T-helper 1 cell (primary cell): ENCODE measurements around the gene NLRP7.
"Not testable (repeated sequence)": the region's sequence is repeated elsewhere in the genome, so short reads cannot be mapped to it uniquely, and the experiment has no call there.

Source experiments
- DNase-seq, 5 donors: peaks; one replicate each; pipeline ENCODE4 v3.0.0-alpha.2; 2012 to 2020
- total RNA-seq, 4 donors: gene quantifications; one replicate each; lab custom pipeline; 2026; lab: John Stamatoyannopoulos, UW

Gene NLRP7
- 0 reads per million in 4 donors for total RNA-seq

DNA sequence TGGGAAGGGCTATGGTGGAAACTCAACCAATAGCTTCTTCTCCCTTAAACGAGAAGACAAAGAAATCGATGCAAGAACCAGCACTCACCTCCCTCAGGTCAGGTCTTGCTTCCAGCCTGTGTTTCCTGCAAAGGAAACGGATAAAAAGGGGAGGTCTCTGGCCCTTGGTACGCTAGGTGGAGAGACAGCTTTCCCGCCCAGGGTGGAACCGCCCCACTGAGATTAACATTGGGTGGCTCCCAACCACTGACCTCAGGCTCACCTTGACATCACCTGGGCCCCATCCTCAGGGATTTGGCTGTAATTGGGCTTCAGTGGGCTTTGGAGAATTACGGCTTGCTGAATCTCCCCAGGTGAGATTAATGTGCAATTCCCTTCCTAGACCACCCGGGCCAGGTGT lies at the start of gene NLRP7:
TSS of gene NLRP7 (minus strand) at position 150 of the 400 bp plus-strand sequence.
- no peak for DNase-seq

DNA sequence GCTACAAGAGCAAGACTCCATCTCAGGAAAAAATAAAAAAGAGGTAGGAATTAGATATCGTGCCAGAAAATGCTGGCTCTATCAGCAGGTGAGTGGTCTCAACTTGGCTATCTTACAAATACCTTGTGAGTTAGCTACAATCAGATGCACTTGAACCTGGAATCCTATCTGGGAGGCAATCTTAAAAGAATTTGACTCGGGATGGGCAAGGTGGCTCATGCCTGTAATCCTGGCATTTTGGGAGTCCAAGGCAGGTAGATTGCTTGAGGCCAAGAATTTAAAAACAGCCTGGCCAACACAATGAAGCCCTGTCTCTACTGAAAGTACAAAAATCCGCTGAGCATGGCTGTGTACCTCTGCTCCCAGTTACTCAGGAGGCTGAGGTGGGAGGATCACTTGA lies 48.2 kb upstream of the NLRP7 start:
- no peak for DNase-seq

DNA sequence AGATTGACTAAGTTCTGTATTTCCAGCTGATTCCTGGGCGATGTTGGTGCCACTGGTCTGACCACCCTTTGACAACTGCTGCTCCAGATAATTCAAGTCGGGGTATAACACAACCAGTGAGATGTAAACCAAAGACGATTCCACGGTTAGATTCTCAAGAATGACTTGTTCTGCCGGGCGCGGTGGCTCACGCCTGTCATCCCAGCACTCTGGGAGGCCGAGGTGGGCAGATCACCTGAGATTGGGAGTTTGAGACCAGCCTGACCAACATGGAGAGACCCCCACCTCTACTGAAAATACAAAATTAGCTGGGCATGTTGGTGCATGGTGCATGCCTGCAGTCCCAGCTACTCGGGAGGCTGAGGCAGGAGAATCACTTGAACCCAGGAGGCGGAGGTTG lies 42.2 kb upstream of the NLRP7 start:
- not testable (repeated sequence) for DNase-seq

DNA sequence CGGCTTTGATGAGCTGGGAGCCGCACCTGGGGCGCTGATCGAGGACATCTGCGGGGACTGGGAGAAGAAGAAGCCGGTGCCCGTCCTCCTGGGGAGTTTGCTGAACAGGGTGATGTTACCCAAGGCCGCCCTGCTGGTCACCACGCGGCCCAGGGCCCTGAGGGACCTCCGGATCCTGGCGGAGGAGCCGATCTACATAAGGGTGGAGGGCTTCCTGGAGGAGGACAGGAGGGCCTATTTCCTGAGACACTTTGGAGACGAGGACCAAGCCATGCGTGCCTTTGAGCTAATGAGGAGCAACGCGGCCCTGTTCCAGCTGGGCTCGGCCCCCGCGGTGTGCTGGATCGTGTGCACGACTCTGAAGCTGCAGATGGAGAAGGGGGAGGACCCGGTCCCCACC lies 35.2 kb upstream of the NLRP7 start:
- not testable (repeated sequence) for DNase-seq

DNA sequence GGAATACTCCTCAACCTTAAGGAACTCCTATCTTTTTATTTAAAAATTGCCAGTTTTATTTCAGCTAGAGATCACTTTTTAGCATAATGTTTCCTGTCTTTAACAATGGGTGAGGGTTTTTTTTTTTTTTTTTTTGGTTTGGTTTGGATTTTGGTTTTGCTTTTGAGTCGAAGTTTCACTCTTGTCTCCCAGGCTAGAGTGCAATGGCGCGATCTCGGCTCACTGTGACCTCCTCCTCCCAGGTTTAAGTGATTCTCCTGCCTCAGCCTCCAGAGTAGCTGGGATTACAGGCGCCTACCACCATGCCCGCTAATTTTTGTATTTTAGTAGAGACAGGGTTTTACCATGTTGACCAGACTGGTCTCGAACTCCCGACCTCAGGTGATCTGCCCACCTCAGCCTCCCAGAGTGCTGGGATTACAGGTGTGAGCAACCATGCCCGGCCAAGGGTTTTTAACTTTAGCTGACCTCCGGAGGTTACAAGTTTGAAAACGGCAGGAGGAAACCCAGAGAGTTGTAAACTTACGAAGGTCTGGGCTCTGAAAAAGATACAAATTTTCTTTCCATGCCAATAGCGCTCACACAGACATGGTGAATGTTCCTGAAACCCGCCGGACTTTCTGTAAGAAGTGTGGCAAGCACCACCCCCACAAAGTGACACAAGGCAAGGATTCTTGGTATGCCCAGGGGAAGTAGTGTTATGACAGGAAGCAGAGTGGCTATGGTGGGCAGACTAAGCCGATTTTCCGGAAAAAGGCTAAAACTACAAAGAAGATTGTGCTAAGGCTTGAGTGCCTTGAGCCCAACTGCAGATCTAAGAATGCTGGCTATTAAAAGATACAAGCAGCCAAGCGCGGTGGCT lies 26.1 kb upstream of the NLRP7 start:
- peak in 1 of 5 donors; percentile 68 for DNase-seq

DNA sequence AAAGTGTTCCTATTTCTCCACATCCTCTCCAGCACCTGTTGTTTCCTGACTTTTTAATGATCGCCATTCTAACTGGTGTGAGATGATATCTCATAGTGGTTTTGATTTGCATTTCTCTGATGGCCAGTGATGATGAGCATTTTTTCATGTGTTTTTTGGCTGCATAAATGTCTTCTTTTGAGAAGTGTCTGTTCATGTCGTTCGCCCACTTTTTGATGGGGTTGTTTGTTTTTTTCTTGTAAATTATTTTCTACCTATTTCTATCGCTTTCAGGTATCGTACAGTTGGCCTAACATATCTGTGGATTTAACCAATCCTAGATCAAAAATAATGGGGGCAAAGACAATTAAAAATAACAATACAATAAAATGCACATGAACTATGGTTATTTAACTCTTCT lies 24.1 kb upstream of the NLRP7 start:
- not testable (repeated sequence) for DNase-seq

DNA sequence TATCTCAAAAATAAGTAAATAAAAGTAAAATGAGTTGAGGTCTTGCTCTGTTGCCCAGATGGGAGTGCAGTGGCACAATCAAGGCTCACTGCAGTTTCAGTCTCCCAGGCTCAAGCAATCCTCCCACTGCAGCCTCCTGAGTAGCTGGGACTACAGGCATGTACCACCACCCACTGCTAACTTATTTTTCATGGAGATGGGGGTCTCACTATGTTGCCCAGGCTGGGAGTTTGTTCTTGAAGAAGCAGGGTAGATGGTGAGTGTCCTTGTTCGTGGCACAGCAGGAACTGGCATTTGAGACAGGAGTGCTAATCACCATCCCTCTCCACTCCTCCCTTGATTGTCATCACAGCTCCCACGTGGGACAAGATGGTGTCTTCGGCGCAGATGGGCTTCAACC lies 22.3 kb upstream of the NLRP7 start:
- no peak for DNase-seq

DNA sequence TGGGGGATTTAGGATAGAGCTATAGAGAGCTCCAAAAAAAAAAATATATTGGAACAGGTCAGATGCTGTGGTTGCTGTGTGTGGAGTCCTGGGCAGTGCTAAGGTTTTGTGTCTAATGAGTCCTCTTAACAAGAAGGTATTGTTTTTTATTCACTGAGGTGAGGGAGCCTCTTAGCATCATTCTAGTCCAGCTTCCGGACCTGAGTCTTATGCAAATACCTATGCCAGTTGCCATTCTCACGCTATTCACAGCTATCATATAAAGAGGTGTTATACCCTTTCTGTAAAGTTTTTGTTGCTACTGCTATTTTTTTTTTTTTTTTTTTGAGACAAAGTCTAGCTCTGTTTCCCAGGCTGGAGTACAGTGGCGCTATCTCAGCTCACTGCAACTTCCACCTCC lies 20.3 kb upstream of the NLRP7 start:
- DNase-seq: no peak

DNA sequence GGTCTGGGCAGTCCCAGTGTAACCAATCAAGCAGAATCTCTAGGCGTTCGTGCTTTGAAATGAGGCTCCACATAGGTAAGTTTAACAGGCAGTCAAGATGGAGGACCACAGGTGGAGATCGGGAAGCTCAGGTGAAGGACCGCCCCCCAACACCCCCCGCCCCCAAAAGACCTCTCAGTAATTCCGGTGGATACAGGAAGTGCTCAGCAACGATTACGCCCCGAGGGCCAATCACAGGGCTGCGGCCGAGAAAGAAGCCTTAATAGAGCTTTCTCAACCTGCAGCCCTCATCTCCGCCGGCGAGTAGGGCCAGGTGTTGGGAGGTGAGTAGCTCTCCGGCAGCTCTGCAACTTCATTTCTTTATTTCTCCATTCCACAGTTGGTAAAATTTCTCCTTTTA lies 17.7 kb upstream of the NLRP7 start:
- DNase-seq: not testable (repeated sequence)

DNA sequence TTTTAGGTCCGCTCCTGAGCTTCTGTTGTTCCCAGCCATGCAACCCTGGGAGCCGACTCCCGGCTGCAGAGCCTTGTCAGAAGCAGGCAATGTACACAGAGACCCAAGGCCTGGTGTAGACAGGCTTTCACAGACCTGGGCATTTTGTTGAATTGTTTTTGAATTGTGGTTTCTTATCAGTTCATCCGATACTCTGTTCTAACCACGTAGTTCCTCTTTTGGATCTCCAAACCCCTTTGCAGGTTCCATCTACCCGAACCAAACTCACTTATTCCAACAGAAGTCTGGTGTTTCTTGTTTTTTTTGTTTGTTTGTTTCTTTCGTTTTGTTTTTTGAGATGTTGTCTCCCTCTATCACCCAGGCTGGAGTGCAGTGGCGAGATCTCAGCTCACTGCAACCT lies 12.5 kb upstream of the NLRP7 start:
- peak in 1 of 5 donors; percentile 45 for DNase-seq

DNA sequence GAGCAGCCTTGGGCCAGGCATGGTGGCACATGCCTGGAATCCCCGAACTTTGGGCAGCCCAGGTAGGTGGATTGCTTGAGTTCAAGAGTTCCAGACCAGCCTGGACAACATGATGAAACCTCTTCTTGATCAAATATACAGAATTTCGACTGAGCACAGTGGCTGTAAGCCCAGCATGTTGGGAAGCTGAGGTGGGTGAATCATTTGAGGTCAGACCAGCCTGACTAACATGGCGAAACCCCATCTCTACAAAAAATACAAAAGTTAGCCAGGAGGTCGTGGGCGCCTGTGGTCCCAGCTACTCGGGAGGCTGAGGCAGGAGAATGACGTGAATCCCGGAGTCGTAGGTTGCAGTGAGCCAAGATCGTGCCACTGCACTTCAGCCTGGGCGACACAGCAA lies 8.0 kb upstream of the NLRP7 start:
- no peak for DNase-seq

DNA sequence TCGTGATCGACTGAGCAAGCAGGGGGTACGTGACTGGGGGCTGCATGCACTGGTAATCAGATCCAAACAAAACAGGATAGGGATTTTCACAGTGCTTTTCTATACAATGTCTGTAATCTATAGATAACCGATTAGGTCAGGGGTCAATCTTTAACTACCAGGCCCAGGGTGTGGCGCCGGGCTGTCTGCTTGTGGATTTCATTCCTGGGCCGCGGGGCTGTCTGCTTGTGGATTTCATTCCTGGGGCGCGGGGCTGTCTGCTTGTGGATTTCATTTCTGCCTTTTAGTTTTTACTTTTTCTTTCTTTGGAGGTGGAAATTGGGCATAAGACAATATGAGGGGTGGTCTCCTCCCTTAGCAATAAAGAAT lies 6.0 kb upstream of the NLRP7 start:
- not testable (repeated sequence) for DNase-seq

DNA sequence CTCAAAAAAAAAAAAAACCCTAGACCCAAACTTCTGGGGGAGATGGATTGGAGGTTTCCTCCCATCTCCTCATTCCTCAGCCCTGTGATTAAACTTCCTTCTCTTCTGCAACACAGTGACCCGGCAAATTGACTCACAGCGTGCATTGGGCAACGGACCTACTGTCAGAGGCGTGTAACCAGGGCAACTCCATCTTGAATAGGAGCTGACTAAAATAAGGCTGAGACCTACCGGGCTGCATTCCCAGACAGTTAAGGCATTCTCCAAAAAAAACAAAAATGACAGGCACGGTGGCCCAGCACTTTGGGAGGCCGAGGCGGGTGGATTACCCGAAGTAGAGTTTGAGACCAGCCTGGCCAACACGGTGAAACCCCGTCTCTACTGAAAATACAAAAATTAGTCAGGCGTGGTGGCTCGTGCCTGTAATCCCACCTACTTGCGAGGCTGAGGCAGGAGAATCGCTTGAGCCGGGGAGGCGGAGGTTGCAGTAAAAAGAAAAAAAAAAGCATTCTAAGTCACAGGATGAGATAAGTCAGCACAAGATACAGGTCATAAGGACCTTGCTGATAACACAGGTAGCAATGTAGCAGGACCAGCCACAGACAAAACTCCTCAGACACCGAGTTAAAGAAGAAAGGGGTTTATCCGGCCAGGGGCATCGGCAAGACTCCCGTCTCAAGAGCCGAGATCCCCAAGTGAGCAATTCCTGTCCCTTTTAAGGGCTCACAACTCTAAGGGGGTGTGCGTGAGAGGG lies 5.4 kb upstream of the NLRP7 start:
- DNase-seq: no peak

DNA sequence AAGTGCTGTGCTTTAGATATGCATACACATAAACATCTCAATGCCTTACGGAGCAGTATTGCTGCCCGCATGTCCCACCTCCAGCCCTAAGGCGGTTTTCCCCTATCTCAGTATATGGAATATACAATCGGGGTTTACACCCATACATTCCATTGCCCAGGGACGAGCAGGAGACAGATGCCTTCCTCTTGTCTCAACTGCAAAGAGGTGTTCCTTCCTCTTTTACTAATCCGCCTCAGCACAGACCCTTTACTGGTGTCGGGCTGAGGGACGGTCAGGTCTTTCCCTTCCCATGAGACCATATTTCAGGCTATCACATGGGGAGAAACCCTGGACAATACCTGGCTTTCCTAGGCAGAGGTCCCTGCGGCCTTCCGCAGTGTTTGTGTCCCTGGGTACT lies 3.2 kb upstream of the NLRP7 start:
- DNase-seq: not testable (repeated sequence)

DNA sequence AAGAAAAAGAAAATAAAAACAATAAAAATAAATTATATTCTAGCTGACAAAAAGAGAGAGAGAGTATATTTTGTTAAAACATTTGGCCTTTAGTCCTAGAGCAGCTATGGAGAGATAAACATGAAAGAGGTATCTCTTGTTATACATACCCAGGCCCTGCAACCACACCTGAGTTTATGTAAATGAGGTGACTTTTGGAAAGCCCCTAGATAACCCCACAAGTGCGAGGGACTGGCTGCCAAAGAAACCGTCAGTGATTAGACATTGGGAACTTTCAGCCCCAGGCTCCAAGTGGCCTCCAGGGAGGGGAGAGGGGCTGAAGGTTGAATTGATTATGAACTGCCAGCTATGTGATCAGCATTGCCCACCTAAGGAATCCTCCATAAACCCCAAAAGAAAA lies 2.1 kb upstream of the NLRP7 start:
- no peak for DNase-seq

DNA sequence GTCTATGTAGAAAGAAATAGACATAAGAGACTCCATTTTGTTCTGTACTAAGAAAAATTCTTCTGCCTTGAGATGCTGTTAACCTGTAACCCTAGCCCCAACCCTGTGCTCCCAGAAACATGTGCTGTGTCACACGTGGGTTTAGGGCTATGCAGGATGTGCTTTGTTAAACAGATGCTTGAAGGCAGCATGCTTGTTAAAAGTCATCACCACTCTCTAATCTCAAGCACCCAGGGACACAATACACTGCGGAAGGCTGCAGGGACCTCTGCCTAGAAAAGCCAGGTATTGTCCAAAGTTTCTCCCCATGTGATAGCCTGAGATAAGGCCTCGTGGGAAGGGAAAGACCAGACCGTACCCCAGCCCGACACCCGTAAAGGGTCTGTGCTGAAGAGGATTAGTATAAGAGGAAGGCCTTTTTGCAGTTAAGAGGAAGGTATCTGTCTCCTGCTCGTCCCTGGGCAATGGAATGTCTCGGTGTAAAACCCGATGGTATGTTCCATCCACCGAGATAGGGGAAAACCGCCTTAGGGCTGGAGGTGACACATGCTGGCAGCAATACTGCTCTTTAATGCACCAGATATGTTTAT lies 3.5 kb downstream of the NLRP7 start:
- not testable (repeated sequence) for DNase-seq

DNA sequence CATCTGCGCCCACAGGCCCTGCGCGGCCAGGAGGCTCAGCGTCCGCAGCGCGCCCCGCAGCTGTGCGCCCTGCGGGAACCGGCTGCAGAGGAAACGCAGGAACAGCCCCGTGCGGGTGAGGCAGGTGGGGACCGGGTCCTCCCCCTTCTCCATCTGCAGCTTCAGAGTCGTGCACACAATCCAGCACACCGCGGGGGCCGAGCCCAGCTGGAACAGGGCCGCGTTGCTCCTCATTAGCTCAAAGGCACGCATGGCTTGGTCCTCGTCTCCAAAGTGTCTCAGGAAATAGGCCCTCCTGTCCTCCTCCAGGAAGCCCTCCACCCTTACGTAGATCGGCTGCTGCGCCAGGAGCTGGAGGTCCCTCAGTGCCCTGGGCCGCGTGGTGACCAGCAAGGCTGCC lies 7.8 kb downstream of the NLRP7 start:
- not testable (repeated sequence) for DNase-seq

DNA sequence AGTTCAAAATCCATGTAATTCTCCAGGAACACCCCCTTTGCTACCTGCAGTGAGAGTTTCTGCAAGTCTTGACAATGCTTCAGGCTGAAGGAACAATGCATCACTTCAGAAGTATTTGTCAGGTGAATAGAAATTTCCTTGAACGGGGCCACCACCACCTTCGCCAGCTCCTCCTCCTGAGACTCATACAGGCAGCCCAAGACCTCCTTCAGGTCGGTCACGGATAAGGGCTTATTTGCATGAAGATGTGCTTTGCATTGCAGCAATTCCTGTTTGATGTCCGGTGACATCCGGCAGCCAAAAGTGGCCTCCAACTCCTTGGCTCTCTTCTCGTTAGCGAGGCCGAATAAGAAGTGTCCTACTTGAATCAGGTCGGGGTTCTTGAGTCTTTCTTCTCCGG lies 8.4 kb downstream of the NLRP7 start:
- DNase-seq: no peak

DNA sequence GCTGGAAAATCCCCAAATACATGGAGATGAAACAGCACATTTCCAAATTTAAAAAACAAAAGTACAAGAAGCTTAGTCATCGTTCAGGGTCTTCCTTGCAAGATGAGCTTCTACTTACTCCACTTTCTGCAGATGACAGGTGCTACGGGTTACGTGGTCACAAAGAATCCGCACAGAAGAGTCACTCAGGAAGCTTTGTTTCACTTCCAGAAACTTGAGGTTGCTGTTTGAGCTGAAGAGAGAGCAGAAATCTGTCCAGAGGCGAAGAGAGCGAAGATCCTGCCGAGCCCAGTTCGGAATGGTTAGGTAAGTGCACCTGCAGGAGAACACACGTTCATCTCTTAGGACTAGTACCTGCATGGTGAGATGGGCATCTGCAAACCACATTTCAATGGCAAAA lies 9.4 kb downstream of the NLRP7 start:
- DNase-seq: peak in 1 of 5 donors; percentile 76

DNA sequence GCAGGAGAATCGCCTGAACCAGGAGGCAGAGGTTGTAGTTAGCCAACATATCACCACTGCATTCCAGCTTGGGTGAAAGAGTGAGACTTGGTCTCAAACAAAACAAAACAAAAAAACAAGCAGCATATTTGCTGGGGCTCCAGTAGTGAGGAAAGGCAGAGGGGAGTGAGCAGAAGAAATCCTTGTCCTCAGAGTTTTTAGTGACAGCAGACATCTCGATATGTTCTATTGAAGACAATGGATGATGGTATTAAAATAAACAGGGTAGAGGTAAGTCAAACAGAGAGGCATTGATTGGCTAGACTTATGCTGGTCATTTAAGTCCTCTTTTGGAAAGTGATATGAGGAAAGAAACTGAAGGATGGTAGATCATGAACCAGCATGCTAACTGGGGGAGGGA lies 19.0 kb downstream of the NLRP7 start:
- DNase-seq: no peak

DNA sequence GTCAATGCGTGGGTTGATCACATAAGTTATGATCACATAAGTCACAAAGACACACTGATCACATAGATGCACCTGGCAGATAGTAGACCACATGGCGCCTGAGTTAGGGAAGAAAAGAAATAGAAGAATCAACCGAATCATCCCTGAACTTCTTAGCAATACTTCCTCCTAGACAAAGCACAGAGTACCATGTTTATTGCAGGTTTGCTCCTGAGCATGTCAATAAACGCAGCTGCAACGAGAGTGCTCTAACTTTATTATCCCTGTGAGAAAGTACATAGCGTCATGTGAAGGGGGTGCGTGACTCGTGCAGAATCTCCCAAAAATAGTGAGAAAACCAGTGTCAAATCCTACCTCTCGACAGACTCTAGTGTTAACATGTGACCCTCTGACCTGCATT lies 24.1 kb downstream of the NLRP7 start:
- no peak for DNase-seq

DNA sequence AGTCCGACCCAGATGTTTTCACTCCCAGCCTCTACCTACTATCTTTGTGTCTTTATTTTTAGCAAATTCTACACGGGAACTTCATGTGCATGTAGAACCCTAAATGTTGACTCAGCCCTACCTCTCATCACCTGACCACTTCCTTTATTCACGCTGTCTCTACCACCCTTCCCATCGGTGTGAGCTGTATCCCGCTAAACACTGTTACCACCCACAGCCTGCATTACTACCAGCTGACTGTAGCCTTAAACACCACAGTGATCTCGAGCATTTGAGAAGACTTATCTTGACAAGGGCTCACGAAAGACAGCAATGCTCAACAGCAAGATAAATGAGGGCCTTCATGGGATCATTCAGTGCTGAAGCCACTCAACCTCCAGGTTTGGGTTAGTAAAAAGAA lies 26.2 kb downstream of the NLRP7 start:
- peak in 1 of 5 donors; percentile 16 for DNase-seq
